Inflammatory macrophage treated with lipopolysaccharide for 4 hours (primary cell): Measurements from ENCODE around the gene SMIM35.

ENCODE experiments used
- DNase-seq: peaks from one replicate; pipeline ENCODE4 v3.0.0-alpha.2; 2020

SMIM35 gene

GRCh38 chr11:118000067-118000849 is 86.5 kb downstream of the SMIM35 start:
- DNase-seq = no peak

DNA sequence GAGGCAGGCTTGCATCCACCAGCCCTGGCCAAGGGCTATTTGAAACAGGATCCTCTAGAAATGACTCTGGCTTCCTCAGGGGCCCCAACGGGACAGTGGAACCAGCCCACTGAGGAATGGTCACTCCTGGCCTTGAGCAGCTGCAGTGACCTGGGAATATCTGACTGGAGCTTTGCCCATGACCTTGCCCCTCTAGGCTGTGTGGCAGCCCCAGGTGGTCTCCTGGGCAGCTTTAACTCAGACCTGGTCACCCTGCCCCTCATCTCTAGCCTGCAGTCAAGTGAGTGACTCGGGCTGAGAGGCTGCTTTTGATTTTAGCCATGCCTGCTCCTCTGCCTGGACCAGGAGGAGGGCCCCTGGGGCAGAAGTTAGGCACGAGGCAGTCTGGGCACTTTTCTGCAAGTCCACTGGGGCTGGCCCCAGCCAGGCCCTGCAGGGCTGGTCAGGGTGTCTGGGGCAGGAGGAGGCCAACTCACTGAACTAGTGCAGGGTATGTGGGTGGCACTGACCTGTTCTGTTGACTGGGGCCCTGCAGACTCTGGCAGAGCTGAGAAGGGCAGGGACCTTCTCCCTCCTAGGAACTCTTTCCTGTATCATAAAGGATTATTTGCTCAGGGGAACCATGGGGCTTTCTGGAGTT is 87.3 kb downstream of the SMIM35 start:
- DNase-seq = no peak

DNA sequence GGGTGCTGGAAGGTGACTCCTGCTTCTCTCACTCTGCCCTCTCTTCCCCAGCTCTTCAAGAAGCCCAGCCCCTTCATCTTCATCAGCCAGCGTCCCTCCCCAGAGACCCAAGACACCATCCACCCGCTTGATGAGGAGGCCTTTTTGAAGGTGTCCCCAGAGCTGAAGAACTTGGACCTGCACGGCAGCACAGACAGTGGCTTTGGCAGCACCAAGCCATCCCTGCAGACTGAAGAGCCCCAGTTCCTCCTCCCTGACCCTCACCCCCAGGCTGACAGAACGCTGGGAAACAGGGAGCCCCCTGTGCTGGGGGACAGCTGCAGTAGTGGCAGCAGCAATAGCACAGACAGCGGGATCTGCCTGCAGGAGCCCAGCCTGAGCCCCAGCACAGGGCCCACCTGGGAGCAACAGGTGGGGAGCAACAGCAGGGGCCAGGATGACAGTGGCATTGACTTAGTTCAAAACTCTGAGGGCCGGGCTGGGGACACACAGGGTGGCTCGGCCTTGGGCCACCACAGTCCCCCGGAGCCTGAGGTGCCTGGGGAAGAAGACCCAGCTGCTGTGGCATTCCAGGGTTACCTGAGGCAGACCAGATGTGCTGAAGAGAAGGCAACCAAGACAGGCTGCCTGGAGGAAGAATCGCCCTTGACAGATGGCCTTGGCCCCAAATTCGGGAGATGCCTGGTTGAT is 88.0 kb downstream of the SMIM35 start:
- no peak for DNase-seq

DNA sequence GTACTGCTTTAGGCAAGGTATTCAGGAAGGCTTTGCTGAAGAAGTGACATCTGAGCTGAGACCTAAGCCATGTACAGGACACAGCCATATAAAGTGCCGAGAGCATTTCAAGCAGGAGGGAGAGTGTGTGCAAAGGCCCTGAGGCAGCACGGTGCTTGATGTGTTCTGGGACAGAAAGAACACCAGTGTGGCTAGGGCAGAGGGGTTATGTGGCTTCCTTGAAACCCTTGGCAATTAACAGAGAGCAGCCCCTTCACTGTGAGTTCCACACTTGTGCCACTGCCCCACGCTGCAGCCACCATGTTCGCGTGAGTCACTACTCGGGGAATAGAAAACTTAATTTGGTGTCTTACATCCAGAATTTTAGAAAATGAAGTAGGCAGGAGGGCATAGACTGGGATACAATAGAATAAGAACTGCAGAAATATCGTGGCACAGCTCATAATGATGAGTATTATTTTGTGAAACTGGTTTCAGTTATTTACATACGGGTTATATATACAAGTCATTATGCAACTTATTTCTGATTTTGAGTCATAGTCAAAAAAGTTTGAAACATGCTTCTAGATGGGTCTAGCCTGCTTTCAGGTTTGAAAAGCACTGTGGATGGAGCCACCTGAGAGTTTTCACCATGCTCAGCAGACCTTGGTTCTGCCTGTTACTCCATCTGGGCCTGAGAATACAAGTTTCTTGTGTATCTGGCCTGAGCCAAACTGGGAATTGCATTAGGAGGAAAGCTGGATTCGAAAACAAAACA is 88.8 kb downstream of the SMIM35 start:
- DNase-seq = no peak

DNA sequence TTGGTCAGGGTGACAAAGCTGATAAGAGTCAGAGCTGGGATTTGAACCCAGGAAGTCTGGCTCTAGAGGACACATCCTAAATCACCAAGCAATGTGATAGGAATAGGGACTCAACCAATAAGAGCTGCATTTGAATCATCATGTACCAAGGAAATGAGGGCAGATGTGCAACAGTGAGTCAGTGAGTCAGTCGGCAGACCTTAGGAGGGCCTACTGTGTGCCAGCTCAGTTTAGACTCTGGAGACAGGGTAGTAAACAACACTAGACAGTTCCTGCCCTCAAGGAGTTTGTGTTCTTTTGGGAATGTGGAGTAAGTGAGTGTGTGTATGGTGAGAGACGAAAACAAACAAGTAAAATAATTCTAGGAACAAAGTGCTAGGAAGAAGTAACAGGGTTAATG is 89.4 kb downstream of the SMIM35 start:
- DNase-seq = no peak

GRCh38 chr11:117996058-117996457 is 90.7 kb downstream of the SMIM35 start:
- DNase-seq = no peak

DNA sequence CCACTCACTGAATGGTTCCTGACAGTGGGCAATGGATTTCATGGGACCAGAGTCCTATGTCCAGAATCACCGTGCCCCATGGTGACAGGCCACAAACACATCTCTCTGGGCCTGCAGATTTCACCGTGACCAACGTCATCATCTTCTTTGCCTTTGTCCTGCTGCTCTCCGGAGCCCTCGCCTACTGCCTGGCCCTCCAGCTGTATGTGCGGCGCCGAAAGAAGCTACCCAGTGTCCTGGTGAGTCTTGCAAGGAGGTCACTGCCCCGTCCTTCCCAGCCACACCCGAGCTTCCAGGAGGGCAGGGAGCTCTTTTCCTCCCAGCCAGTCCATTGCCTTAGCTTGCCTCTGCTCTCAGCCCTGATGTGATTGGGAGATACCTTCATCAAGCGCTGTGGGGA is 91.3 kb downstream of the SMIM35 start:
- DNase-seq = no peak

DNA sequence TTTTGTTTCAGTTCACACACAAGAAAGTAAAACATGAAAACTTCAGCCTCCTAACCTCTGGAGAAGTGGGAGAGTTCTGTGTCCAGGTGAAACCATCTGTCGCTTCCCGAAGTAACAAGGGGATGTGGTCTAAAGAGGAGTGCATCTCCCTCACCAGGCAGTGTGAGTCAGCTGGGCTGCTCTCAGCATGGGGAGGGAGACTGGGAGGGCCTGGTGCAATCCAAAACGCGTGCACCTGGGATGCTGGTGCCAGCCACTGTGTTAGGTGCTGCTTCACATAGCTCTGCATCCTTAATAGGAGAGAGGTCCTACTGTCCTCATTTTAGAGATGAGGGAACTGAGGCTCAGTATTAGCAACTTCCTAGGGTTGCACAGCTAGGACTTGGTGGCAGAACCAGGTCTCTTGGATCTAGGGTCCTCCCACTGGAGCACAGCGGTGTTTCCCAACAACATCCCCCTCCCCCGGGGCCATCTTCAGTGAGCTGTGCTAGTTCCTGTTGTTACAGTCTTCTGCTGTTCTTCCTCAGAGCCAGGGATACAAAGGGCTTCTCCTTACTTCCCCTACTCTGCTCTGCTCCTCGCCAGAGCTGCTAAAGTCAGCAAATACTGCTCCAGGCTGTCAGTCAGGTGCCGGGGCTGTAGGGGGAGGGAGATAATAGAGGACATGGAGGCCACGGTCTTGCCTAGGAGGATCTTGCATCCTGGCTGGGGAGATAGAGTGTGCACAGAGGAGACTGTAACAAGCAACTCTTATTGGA is 92.6 kb downstream of the SMIM35 start:
- DNase-seq = no peak

DNA sequence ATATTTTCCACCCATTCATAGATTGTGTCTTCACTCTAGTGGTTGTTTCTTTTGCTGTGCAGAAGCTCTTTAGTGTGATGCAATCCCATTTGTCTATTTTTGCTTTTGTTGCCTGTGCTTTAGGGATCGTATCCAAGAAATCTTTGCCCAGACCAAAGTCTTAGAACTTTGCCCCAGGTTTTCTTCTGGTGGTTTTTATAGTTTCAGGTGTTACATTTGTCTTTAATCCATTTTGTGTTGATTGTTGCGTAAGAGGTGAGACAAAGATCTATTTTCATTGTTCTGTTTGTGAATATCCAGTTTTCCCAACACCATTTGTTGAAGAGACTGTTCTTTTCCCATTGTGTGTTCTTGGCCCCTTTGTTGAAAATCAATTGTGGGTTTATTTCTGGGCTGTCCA is 94.1 kb downstream of the SMIM35 start:
- DNase-seq = no peak

GRCh38 chr11:117992136-117992535 is 94.6 kb downstream of the SMIM35 start:
- DNase-seq = no peak

GRCh38 chr11:117989351-117990102 is 97.2 kb downstream of the SMIM35 start:
- peak; percentile 92 for DNase-seq

DNA sequence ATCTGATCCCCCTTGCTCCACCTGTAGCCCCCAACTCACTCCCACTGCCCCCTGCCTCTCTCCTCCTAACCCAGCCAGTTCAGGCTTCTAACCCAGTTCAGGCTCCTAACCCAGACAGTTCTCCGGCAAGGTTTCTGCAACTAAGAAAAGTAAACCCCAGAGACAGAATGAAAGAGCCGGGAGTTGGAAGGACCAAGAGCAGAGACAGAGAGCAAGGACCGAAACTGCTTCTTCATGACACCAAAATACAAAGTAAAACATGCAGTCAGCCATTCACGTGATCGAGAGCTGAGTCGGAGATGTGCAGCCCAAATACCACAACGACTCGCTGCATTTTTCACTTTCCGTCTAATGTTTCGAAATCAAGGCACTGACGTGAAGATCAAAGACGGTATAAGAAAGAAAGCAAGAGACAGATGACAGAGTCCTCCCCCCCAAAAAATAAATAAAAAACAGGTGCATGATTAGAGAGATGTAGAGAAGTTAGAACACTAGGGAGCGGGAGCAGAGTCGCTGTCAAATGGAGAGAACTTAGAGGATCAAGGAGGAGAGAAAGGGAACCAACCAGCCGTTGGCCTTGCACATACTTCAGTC is 99.7 kb downstream of the SMIM35 start:
- DNase-seq = peak; percentile 89

GRCh38 chr11:117985953-117986887 is 100.5 kb downstream of the SMIM35 start, which contains the start of gene IL10RA:
TSS of gene IL10RA (plus strand) at chr11:117986394. CDS start at chr11:117986468, 74 bp downstream.
- DNase-seq = peak; percentile 97

DNA sequence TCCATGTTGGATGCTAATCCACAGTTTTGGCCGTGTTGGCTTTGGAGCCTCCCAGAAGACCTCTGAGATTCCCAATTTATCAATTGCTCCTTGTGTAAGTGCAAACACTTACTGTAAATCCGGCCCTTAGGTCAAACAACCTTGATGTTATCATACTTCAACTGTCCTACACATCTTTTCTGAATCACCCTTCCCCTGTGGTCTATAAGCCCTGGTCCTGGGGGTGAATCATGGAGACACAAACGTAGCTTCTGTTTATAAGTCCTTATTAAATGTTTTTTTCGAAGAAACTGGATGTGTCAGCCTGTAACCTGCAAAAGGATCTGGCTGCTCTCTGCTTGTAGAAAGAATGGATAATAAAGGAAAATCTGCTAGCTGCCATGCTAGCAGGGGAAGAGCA is 102.3 kb downstream of the SMIM35 start:
- no peak for DNase-seq

GRCh38 chr11:117983163-117983475 is 103.6 kb downstream of the SMIM35 start:
- DNase-seq = no peak

DNA sequence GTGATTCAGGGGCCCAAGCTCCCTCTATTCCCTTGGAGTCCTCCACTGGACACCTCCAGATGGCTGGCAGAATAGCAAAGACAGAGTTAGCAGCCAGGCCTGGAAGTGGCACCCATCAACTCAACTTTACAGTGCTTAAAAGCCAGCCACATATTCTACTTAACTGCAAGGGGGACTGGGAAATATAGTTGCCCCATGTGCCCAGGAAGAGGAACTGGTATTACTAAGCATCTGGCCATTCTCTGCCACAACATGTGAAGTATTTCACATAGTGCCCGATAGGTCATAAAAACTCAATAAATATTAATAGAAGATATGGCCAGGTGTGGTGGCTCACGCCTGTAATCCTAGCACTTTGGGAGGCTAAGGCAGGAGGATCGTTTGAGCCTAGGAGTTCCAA is 106.0 kb downstream of the SMIM35 start:
- peak; percentile 86 for DNase-seq

DNA sequence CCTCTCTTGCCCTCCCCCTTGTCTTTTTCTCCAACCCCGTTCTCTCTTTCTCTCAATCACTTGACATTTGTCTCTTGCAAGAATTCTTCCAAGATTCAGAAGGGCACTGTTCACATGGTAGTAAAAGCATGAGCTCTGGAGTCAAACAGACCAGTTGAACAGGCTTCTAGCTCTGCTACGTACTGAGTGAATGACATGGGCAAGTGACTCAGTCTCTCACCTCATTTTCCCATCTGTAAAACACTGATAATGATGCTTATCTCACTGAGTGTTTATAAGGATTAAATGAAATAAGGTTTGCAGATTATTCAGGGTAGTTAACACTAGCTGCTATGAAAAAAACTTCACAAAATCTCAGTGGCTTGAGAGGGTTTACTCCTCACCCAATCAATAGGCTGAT is 106.5 kb downstream of the SMIM35 start:
- no peak for DNase-seq

DNA sequence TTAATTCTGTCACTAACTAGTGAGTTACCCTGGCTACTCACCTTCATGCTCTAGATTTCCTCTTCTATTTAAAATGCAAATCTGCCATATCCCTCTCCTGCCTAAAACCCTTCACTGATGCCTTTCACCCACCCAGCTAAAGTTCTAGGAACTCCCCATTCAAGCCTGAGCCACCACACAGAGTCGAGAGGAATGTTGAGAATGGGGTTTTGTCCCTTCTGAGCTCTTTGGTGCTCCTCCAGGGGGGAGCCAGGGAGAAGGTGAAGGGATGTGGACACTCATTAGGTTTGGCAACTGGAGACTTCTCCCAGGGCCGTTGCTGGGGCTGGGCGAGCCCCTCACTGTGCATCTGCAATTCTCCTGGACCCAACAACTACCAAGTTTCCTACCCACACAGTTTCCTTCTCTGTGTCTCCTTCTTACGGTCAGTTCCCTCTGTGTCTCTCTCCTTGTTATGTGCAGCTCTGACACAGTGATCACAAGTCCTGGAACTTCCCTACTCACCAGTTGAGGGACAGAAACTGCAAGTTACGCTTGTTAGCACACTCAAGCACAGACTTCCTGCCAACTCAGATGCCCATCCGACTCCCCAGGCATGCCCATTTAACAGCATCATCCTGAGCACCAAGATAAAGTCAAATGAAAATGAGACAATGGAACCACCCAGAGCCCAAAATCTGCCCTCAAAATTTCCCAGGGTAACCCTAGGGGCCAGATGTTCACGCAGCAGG is 107.1 kb downstream of the SMIM35 start:
- peak; percentile 98 for DNase-seq

- no peak for DNase-seq
Observed at GRCh38 chr11:117978991-117979390, 107.8 kb downstream of the SMIM35 start.
